ENCODE data around the gene SOCS1.
"Not testable (repeated sequence)": the region's sequence is repeated elsewhere in the genome, so short reads cannot be mapped to it uniquely, and the experiment has no call there.

The SOCS1 gene

GRCh38 chr16:11224894-11225676, 30.9 kb downstream of the SOCS1 start:
- Histone ChIP-seq H3K9ac (ENCODE audit: low read length) (no peak overlapping the region), H4K12ac (ENCODE audit: low read depth, low read length) (no peak overlapping the region), H2BK12ac (ENCODE audit: low read length) (no peak overlapping the region), H3K23ac (ENCODE audit: low read length) (no peak overlapping the region), H3K27me3 (ENCODE audit: insufficient read depth, low read length) (no peaks in the 10 kb centered on the region), H3K36me3 (ENCODE audit: control insufficient read depth in 1 of 2, insufficient read depth in 2 of 2, low read length in 2 of 2) (no peaks in the 10 kb centered on the region), H3K4me3 (ENCODE audit: low read depth, low read length) (no peak overlapping the region), H4K91ac (ENCODE audit: low read depth, low read length) (no peak overlapping the region), H3K18ac (ENCODE audit: low read length) (no peak overlapping the region), H2AFZ (ENCODE audit: insufficient read depth, low read length, poor library complexity) (no peak overlapping the region), H4K8ac (ENCODE audit: low read depth, low read length) (no peak overlapping the region), H2AK5ac (ENCODE audit: low read length) (no peak overlapping the region), H3K79me1 (ENCODE audit: low read length) (no peaks in the 10 kb centered on the region), H3K79me2 (ENCODE audit: control insufficient read depth, insufficient read depth, low read length, poor library complexity) (no peaks in the 10 kb centered on the region), H3K4me2 (ENCODE audit: low read length) (no peak overlapping the region), H2BK120ac (ENCODE audit: insufficient read depth, low read length, poor library complexity) (no peak overlapping the region), H3K9me3 (ENCODE audit: insufficient read depth, low read depth, low read length) (no peaks in the 10 kb centered on the region), H2BK5ac (ENCODE audit: low read depth, low read length, poor library complexity) (no peak overlapping the region), H3K4ac (ENCODE audit: low read depth, low read length) (no peak overlapping the region), H3K14ac (ENCODE audit: low read length) (no peak overlapping the region), H3K27ac (ENCODE audit: low read depth, low read length) (no peak overlapping the region), H3K4me1 (ENCODE audit: control insufficient read depth in 1 of 2, insufficient read depth in 2 of 2, low read length in 2 of 2) (no peaks in the 10 kb centered on the region)
- DNase-seq = no peak
- no CpG with 5 or more reads among the region's 21 CpGs for WGBS (ENCODE audit: extremely low coverage, insufficient coverage, insufficient read length)

DNA sequence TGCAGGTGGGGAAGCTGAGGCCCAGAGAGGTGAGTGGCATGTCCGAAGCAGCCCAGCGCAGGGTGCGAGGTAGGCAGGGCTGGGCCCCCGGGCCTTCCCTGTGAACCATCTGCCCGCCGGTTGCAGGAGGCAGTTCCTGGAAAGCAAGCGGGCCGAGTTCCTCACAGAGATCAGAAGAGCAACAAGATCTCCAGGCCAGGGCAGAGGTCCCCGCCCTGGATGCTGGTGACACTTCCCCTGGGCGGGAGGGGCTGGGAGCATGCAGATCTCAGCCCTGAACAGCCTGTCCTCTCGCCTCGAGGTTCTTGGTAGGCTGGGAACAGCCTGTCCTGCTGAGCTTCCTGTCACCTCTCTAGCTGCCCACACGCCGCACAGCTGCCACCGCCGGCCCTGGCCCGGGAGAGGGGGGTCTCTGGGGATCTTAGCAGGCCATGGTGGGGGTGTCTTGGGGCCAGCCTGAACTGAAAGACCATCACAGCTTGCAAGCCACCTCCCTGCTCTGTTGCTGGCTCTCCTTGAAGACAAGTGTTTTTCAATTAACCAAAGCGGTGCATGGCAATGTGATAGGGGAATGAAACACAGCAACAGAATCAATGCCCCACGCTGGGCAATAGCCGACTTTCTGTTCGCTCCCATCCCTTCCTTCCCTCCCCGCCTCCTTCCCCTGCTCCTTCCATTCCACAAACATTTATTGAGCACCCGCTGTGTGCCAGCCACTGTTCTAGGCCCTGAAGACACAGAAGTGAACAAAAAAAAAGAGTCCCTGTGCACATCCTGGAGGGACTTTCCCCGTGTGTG, 31.7 kb downstream of the SOCS1 start:
- Histone ChIP-seq H3K9ac (ENCODE audit: low read length) (no peak overlapping the region), H3K4me1 (ENCODE audit: control insufficient read depth in 1 of 2, insufficient read depth in 2 of 2, low read length in 2 of 2) (no peaks in the 10 kb centered on the region), H4K91ac (ENCODE audit: low read depth, low read length) (no peak overlapping the region), H2AK5ac (ENCODE audit: low read length) (no peak overlapping the region), H3K4ac (ENCODE audit: low read depth, low read length) (no peak overlapping the region), H3K36me3 (ENCODE audit: control insufficient read depth in 1 of 2, insufficient read depth in 2 of 2, low read length in 2 of 2) (no peaks in the 10 kb centered on the region), H3K4me3 (ENCODE audit: low read depth, low read length) (no peak overlapping the region), H2BK12ac (ENCODE audit: low read length) (no peak overlapping the region), H3K27ac (ENCODE audit: low read depth, low read length) (no peak overlapping the region), H4K12ac (ENCODE audit: low read depth, low read length) (no peak overlapping the region), H3K9me3 (ENCODE audit: insufficient read depth, low read depth, low read length) (no peaks in the 10 kb centered on the region), H2BK120ac (ENCODE audit: insufficient read depth, low read length, poor library complexity) (no peak overlapping the region), H3K79me1 (ENCODE audit: low read length) (no peaks in the 10 kb centered on the region), H3K79me2 (ENCODE audit: control insufficient read depth, insufficient read depth, low read length, poor library complexity) (no peaks in the 10 kb centered on the region), H2AFZ (ENCODE audit: insufficient read depth, low read length, poor library complexity) (no peak overlapping the region), H2BK5ac (ENCODE audit: low read depth, low read length, poor library complexity) (no peak overlapping the region), H3K4me2 (ENCODE audit: low read length) (no peak overlapping the region), H4K8ac (ENCODE audit: low read depth, low read length) (no peak overlapping the region), H3K23ac (ENCODE audit: low read length) (no peak overlapping the region), H3K14ac (ENCODE audit: low read length) (no peak overlapping the region), H3K18ac (ENCODE audit: low read length) (no peak overlapping the region), H3K27me3 (ENCODE audit: insufficient read depth, low read length) (no peaks in the 10 kb centered on the region)
- no CpG with 5 or more reads among the region's 24 CpGs for WGBS (ENCODE audit: extremely low coverage, insufficient coverage, insufficient read length)
- peak in 1 of 2 donors; percentile 28 for DNase-seq

DNA sequence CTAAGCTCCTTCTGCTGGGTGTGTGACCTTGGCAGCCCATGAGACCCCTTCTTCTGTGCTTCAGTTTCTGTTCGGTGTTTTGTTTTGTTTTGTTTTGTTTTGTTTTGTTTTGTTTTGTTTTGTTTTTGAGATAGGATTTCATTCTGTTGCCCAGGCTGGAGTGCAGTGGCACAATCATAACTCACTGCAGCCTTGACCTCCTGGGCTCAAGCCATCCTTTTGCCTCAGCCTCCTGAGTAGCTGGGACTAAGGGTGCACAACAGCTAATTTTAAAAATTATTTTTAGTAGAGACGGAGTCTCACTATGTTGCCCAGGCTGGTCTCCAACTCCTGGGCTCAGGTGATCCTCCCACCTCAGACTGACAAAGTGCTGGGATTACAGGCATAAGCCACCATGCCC, 35.5 kb downstream of the SOCS1 start:
- not testable (repeated sequence) for H3K27me3 ChIP-seq (ENCODE audit: insufficient read depth, low read length); H2AFZ ChIP-seq (ENCODE audit: insufficient read depth, low read length, poor library complexity); H3K36me3 ChIP-seq (ENCODE audit: control insufficient read depth in 1 of 2, insufficient read depth in 2 of 2, low read length in 2 of 2); H3K4me3 ChIP-seq (ENCODE audit: low read depth, low read length); H2BK120ac ChIP-seq (ENCODE audit: insufficient read depth, low read length, poor library complexity); H3K79me2 ChIP-seq (ENCODE audit: control insufficient read depth, insufficient read depth, low read length, poor library complexity); H3K9ac ChIP-seq (ENCODE audit: low read length); H3K79me1 ChIP-seq (ENCODE audit: low read length); H3K9me3 ChIP-seq (ENCODE audit: insufficient read depth, low read depth, low read length); H2BK12ac ChIP-seq (ENCODE audit: low read length); H3K27ac ChIP-seq (ENCODE audit: low read depth, low read length); H3K18ac ChIP-seq (ENCODE audit: low read length); DNase-seq; H2AK5ac ChIP-seq (ENCODE audit: low read length); H3K14ac ChIP-seq (ENCODE audit: low read length); H3K23ac ChIP-seq (ENCODE audit: low read length); H3K4me1 ChIP-seq (ENCODE audit: control insufficient read depth in 1 of 2, insufficient read depth in 2 of 2, low read length in 2 of 2); H4K91ac ChIP-seq (ENCODE audit: low read depth, low read length); H4K12ac ChIP-seq (ENCODE audit: low read depth, low read length); H4K8ac ChIP-seq (ENCODE audit: low read depth, low read length); H3K4me2 ChIP-seq (ENCODE audit: low read length); H2BK5ac ChIP-seq (ENCODE audit: low read depth, low read length, poor library complexity); H3K4ac ChIP-seq (ENCODE audit: low read depth, low read length)
- WGBS (ENCODE audit: extremely low coverage, insufficient coverage, insufficient read length) = no CpG with 5 or more reads among the region's 2 CpGs

DNA sequence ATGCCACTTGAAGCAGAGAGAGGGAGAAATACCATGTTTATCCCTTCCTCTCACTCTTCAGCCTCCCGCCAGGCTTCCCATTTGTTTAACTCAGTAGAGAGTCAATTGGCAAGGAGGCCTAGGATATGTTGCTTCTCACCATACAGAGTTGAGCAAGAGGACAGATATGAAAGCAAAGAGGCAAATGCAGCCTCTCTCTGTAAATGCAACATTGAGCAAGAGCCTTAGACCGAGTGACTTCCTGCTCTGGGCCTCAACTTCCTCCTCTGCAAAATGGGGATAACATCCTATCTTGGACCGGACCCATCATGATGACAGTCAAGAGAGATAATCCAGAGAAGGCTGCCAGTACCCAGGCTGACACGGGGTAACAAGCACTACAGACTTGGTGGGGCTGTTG, 36.8 kb downstream of the SOCS1 start:
- H2BK5ac ChIP-seq (ENCODE audit: low read depth, low read length, poor library complexity) = no peak overlapping the region
- no peak overlapping the region for H2AFZ ChIP-seq (ENCODE audit: insufficient read depth, low read length, poor library complexity)
- no peak overlapping the region for H4K8ac ChIP-seq (ENCODE audit: low read depth, low read length)
- H3K4ac ChIP-seq (ENCODE audit: low read depth, low read length) = no peak overlapping the region
- H3K9ac ChIP-seq (ENCODE audit: low read length) = no peak overlapping the region
- no peaks in the 10 kb centered on the region for H3K4me1 ChIP-seq (ENCODE audit: control insufficient read depth in 1 of 2, insufficient read depth in 2 of 2, low read length in 2 of 2)
- H3K27ac ChIP-seq (ENCODE audit: low read depth, low read length) = no peak overlapping the region
- no peaks in the 10 kb centered on the region for H3K27me3 ChIP-seq (ENCODE audit: insufficient read depth, low read length)
- H3K18ac ChIP-seq (ENCODE audit: low read length) = no peak overlapping the region
- H4K12ac ChIP-seq (ENCODE audit: low read depth, low read length) = no peak overlapping the region
- no peaks in the 10 kb centered on the region for H3K79me1 ChIP-seq (ENCODE audit: low read length)
- no peaks in the 10 kb centered on the region for H3K79me2 ChIP-seq (ENCODE audit: control insufficient read depth, insufficient read depth, low read length, poor library complexity)
- H3K36me3 ChIP-seq (ENCODE audit: control insufficient read depth in 1 of 2, insufficient read depth in 2 of 2, low read length in 2 of 2) = no peaks in the 10 kb centered on the region
- no peak overlapping the region for H3K4me2 ChIP-seq (ENCODE audit: low read length)
- peaks cover 5% of the 10 kb centered on the region for H3K9me3 ChIP-seq (ENCODE audit: insufficient read depth, low read depth, low read length)
- no peak overlapping the region for H2BK120ac ChIP-seq (ENCODE audit: insufficient read depth, low read length, poor library complexity)
- H2BK12ac ChIP-seq (ENCODE audit: low read length) = no peak overlapping the region
- no peak overlapping the region for H3K14ac ChIP-seq (ENCODE audit: low read length)
- no CpG with 5 or more reads among the region's 4 CpGs for WGBS (ENCODE audit: extremely low coverage, insufficient coverage, insufficient read length)
- H3K23ac ChIP-seq (ENCODE audit: low read length) = no peak overlapping the region
- H4K91ac ChIP-seq (ENCODE audit: low read depth, low read length) = no peak overlapping the region
- DNase-seq = no peak
- H3K4me3 ChIP-seq (ENCODE audit: low read depth, low read length) = no peak overlapping the region
- H2AK5ac ChIP-seq (ENCODE audit: low read length) = no peak overlapping the region
